ENCODE measurements around the gene TNFRSF1B. TPM values are rescaled to one million over a fixed set of nuclear protein-coding genes. Genes with fewer than 3 reads are reported as not detected.

TNFRSF1B gene
- total RNA-seq, 4 donors from 2014 or later = 37.1 to 92.8 (median 64.0) TPM

GRCh38 chr1:12184008-12184681, 17.4 kb downstream of the TNFRSF1B start:
- H3K4me3 ChIP-seq = peak overlapping the region in 1 of 4 donors; percentile 5
- peak overlapping the region; percentile 71 to 87 (median 80) for H3K27ac ChIP-seq
- peak; percentile 54 to 83 (median 62) for DNase-seq
- H3K36me3 ChIP-seq = no peaks in the 10 kb centered on the region
- no peaks in the 10 kb centered on the region for H3K27me3 ChIP-seq
- TF ChIP-seq POLR2A (IDR thresholded peaks at IDR 0.05) (peak in 1 of 2 donors; percentile 37), CTCF (IDR thresholded peaks at IDR 0.05) (peak in 2 of 6 experiments; percentile 14 to 15)
- no peaks in the 10 kb centered on the region for H3K9me3 ChIP-seq
- H3K4me1 ChIP-seq = peaks cover 23 to 81% (median 40%) of the 10 kb centered on the region in 4 donors

- Histone ChIP-seq H3K36me3 (no peaks in the 10 kb centered on the region), H3K27me3 (no peaks in the 10 kb centered on the region), H3K4me3 (peak overlapping the region in 1 of 4 donors; percentile 5), H3K9me3 (no peaks in the 10 kb centered on the region), H3K4me1 (peaks cover 17 to 76% (median 38%) of the 10 kb centered on the region in 4 donors), H3K27ac (peak overlapping the region; percentile 71 to 87 (median 80))
- DNase-seq = no peak
- TF ChIP-seq POLR2A (IDR thresholded peaks at IDR 0.05) = no peak
- no peak for TF ChIP-seq CTCF (IDR thresholded peaks at IDR 0.05)
These were observed 18.5 kb downstream of the TNFRSF1B start for GRCh38 chr1:12185036-12185917.

- TF ChIP-seq CTCF (IDR thresholded peaks at IDR 0.05) = no peak
- TF ChIP-seq POLR2A (IDR thresholded peaks at IDR 0.05) = no peak
- Histone ChIP-seq H3K9me3 (no peaks in the 10 kb centered on the region), H3K4me3 (no peak overlapping the region), H3K27ac (peak overlapping the region; percentile 71 to 87 (median 80)), H3K27me3 (no peaks in the 10 kb centered on the region), H3K36me3 (peaks cover 0 to 1% (median 0%) of the 10 kb centered on the region in 3 donors), H3K4me1 (peaks cover 17 to 71% (median 38%) of the 10 kb centered on the region in 4 donors)
- no peak for DNase-seq
These were observed 19.3 kb downstream of the TNFRSF1B start for GRCh38 chr1:12185918-12186678.

- H3K4me1 ChIP-seq = peaks cover 17 to 65% (median 38%) of the 10 kb centered on the region in 4 donors
- no peak overlapping the region for H3K4me3 ChIP-seq
- TF ChIP-seq CTCF (IDR thresholded peaks at IDR 0.05) (no peak), POLR2A (IDR thresholded peaks at IDR 0.05) (peak; percentile 33 to 74)
- H3K27me3 ChIP-seq = no peaks in the 10 kb centered on the region
- no peaks in the 10 kb centered on the region for H3K9me3 ChIP-seq
- DNase-seq = peak in 2 of 3 donors; percentile 86 to 89
- peaks cover 0 to 7% (median 0%) of the 10 kb centered on the region in 3 donors for H3K36me3 ChIP-seq
- H3K27ac ChIP-seq = peak overlapping the region; percentile 71 to 87 (median 80)
These were observed 19.8 kb downstream of the TNFRSF1B start for GRCh38 chr1:12186679-12186985.

GRCh38 chr1:12188115-12188514, 21.3 kb downstream of the TNFRSF1B start:
- peak overlapping the region; percentile 38 to 87 (median 80) for H3K27ac ChIP-seq
- H3K27me3 ChIP-seq = no peaks in the 10 kb centered on the region
- no peak overlapping the region for H3K4me3 ChIP-seq
- H3K9me3 ChIP-seq = no peaks in the 10 kb centered on the region
- H3K36me3 ChIP-seq = peaks cover 0 to 21% (median 0%) of the 10 kb centered on the region in 3 donors
- DNase-seq = no peak
- peaks cover 17 to 57% (median 36%) of the 10 kb centered on the region in 4 donors for H3K4me1 ChIP-seq
- no peak for TF ChIP-seq POLR2A (IDR thresholded peaks at IDR 0.05)
- no peak for TF ChIP-seq CTCF (IDR thresholded peaks at IDR 0.05)
